ENCODE measurements around the gene KRTAP5-7.
"Not testable (repeated sequence)": the region's sequence is repeated elsewhere in the genome, so short reads cannot be mapped to it uniquely, and the experiment has no call there.

Gene KRTAP5-7

GRCh38 chr11:71532036-71532610 is 5.1 kb downstream of the KRTAP5-7 start:
- DNase-seq (ENCODE audit: low read depth in 3 of 3, low spot score in 1 of 3) = no peak

- not testable (repeated sequence) for DNase-seq (ENCODE audit: low read depth in 3 of 3, low spot score in 1 of 3)
These were observed 7.9 kb downstream of the KRTAP5-7 start for GRCh38 chr11:71534711-71535608.

GRCh38 chr11:71535825-71536224 is 8.8 kb downstream of the KRTAP5-7 start:
- DNase-seq (ENCODE audit: low read depth in 3 of 3, low spot score in 1 of 3) = no peak

- no peak for DNase-seq (ENCODE audit: low read depth in 3 of 3, low spot score in 1 of 3)
These were observed 10.5 kb downstream of the KRTAP5-7 start for GRCh38 chr11:71537537-71537936.

GRCh38 chr11:71537977-71538665 is 11.1 kb downstream of the KRTAP5-7 start, which contains the start of gene KRTAP5-8:
TSS of gene KRTAP5-8 (plus strand) at chr11:71538025. CDS start at chr11:71538056, 31 bp downstream.
- DNase-seq (ENCODE audit: low read depth in 3 of 3, low spot score in 1 of 3) = not testable (repeated sequence)

GRCh38 chr11:71538666-71538990 is 11.6 kb downstream of the KRTAP5-7 start:
- no peak for DNase-seq (ENCODE audit: low read depth in 3 of 3, low spot score in 1 of 3)

GRCh38 chr11:71539017-71539416 is 11.9 kb downstream of the KRTAP5-7 start:
- DNase-seq (ENCODE audit: low read depth in 3 of 3, low spot score in 1 of 3) = no peak

GRCh38 chr11:71539971-71540370 is 12.9 kb downstream of the KRTAP5-7 start:
- DNase-seq (ENCODE audit: low read depth in 3 of 3, low spot score in 1 of 3) = not testable (repeated sequence)

- not testable (repeated sequence) for DNase-seq (ENCODE audit: low read depth in 3 of 3, low spot score in 1 of 3)
These were observed 13.6 kb downstream of the KRTAP5-7 start for GRCh38 chr11:71540521-71541304.

GRCh38 chr11:71542382-71542781 is 15.3 kb downstream of the KRTAP5-7 start:
- DNase-seq (ENCODE audit: low read depth in 3 of 3, low spot score in 1 of 3) = no peak

GRCh38 chr11:71542879-71543777 is 16.1 kb downstream of the KRTAP5-7 start:
- DNase-seq (ENCODE audit: low read depth in 3 of 3, low spot score in 1 of 3) = no peak

GRCh38 chr11:71543866-71544265 is 16.8 kb downstream of the KRTAP5-7 start:
- DNase-seq (ENCODE audit: low read depth in 3 of 3, low spot score in 1 of 3) = no peak

- no peak for DNase-seq (ENCODE audit: low read depth in 3 of 3, low spot score in 1 of 3)
These were observed 17.6 kb downstream of the KRTAP5-7 start for GRCh38 chr11:71544525-71545214.

GRCh38 chr11:71545405-71545966 is 18.4 kb downstream of the KRTAP5-7 start:
- no peak for DNase-seq (ENCODE audit: low read depth in 3 of 3, low spot score in 1 of 3)

GRCh38 chr11:71548120-71548519 is 21.1 kb downstream of the KRTAP5-7 start, which contains the start of gene KRTAP5-9:
TSS of gene KRTAP5-9 (plus strand) at chr11:71548420. CDS start at chr11:71548658, 238 bp downstream.
- no peak for DNase-seq (ENCODE audit: low read depth in 3 of 3, low spot score in 1 of 3)

- no peak for DNase-seq (ENCODE audit: low read depth in 3 of 3, low spot score in 1 of 3)
These were observed 21.7 kb downstream of the KRTAP5-7 start for GRCh38 chr11:71548716-71549151.

GRCh38 chr11:71551711-71552110 is 24.6 kb downstream of the KRTAP5-7 start:
- no peak for DNase-seq (ENCODE audit: low read depth in 3 of 3, low spot score in 1 of 3)

- DNase-seq (ENCODE audit: low read depth in 3 of 3, low spot score in 1 of 3) = no peak
These were observed 27.9 kb downstream of the KRTAP5-7 start for GRCh38 chr11:71554996-71555395.

- no peak for DNase-seq (ENCODE audit: low read depth in 3 of 3, low spot score in 1 of 3)
These were observed 28.4 kb downstream of the KRTAP5-7 start for GRCh38 chr11:71555508-71555907.

All from stimulated activated CD4-positive, alpha-beta T cell treated with anti-CD3 and anti-CD28 coated beads, TNF-alpha, amount 100 ng/mL, for 1 hour (primary cell).